DMS114 treated with DMSO at 0.1 percent for 48 hours (cell line): ENCODE results near the gene PDAP1.
"Not testable (repeated sequence)": the region's sequence is repeated elsewhere in the genome, so short reads cannot be mapped to it uniquely, and the experiment has no call there.

ENCODE experiments used
- DNase-seq: peaks from one replicate; lab custom pipeline; 2025; ENCODE audit not compliant: unreplicated experiment; lab: John Stamatoyannopoulos, UW

Gene PDAP1

GRCh38 chr7:99408379-99409191, at the start of gene PDAP1, which contains the start of gene BUD31:
Gene PDAP1, minus strand, starts transcription at chr7:99408597. Its CDS starts 49 bp downstream, at chr7:99408548.
Gene BUD31, plus strand, starts transcription at chr7:99408969. Its CDS starts 2,124 bp downstream, at chr7:99411093.
- peak; percentile 88 for DNase-seq

DNA sequence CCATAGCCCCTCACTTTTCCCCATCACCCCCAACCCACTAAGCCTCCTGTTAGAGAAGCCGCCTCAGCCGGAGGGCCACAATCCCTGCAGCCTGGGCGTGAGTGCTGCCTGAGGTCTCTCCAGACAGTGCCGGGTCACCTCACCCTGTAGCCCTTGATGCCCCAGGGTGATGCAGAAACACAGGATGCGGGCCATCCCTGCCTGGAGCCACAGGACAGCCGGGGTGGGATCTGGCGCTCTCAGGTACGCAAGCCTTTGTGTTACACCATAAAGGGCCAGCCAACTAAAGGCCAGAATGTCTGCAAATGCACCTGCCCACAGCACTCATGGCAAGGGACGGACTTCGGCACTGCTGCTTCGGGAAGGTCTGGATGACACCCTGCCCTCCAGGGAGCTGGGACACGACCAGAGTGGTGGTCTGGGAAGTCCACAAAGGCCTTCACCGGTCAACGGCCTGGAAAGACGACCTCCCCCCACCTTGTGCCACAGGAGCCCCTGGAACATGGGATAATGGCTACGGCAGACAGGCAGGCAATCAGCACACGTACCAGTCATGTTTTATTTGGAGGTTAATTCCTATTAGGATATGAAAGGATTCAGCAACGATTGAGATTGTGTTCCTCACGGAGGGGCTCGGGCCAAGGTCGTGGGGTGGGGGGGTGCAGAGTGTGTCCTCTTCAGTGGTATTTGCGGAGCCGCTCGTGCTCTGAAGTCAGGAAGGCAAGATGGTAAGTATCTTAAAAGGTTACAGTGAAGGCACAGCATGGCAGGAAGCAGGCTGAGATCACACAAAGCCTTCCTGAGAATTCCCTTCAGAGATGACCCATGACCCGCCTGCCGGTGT, 49.5 kb upstream of the PDAP1 start:
- no peak for DNase-seq

DNA sequence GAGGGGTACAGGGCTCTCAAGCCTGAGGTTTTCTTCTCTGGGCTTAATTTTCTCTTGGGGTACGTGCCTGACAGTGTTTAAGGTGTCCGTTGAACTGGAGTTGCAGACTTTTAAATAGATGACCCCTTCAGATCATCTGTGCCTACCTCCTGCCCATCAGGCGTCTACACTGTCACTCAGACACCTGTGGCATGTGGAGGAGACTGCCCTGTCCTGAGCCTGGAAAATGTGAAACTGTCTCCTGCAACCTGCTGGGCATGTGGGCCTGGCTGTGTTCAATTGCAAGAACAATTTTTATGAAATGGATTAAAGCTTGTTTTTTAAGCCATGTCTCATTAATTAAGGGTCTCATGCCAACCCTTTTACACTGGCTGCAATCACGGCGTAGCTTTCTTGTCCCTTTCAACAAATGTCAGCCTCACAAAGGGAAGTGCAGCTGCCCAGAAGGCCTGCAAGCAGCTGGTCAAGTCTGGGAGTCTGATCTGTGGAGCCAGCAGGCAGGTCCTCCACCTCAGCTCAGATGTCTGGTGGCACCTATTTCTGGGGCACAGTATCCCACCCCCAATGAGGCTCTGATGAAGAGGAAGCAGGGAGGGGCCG, 48.8 kb upstream of the PDAP1 start:
- DNase-seq: no peak

GRCh38 chr7:99456288-99456687, 47.9 kb upstream of the PDAP1 start:
- DNase-seq: no peak

DNA sequence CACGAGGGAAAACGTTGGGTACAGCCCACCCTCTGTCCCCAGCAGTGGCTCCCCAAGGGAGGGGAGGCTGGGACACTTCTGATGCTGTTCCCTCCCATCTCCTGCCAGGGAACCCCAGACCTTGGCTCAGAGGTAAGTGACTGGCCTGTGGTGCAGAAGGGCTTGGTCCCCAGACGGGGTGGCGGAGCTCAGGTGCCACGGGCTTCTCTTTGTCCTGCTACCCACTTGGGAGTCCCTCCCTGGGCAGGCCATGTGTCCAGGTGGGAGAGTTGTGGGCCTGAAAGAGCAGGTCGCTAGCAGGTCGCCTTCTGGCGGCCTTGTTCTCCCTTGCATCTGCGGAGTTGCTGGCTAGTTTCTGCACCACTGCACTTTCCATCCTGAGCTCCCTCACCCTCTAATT, 47.5 kb upstream of the PDAP1 start:
- DNase-seq: no peak

GRCh38 chr7:99453105-99453504, 44.7 kb upstream of the PDAP1 start:
- DNase-seq: no peak

GRCh38 chr7:99452541-99452940, 44.1 kb upstream of the PDAP1 start:
- no peak for DNase-seq

GRCh38 chr7:99451936-99452335, 43.5 kb upstream of the PDAP1 start:
- no peak for DNase-seq

DNA sequence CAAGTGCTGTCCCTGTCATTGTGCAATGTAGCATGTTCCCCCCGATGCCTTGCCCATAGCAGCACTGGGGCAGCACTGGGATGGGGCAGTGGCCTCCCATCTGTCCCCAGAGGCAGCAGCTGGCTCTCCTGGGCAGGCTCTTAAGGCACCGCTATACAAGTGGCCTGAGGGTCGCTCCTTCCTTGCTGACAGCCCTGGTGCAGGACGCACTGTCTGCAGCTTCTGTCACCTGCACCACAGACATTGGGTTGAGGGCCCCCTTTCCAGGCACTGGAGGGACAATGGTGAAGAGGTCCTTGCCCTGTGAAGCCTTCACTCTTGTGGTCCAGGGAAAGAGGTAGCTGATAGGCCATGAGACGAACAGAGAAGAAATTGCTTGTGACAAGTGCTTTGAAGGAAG, 40.9 kb upstream of the PDAP1 start:
- DNase-seq: no peak

DNA sequence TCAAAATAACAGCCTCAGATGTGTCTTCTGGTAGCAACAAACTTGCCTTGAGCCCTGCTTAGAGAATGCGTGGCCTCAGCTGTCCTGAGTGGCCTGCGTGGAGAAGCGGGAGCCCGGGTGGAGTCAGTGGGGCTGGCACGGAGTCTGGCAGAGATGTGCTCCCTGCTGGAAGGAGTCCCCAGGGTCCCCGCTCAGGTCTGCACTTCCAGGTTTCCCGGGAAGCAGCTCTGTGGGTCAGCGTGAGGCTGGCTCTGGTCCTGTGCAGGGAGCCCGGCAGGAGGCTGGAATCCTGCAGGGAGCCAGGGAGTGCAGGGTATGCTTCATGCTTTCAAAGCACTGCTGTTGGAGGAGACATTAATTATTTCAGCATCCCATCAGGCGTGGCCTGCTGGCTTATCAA, 40.5 kb upstream of the PDAP1 start:
- no peak for DNase-seq

- DNase-seq: no peak
Measured at GRCh38 chr7:99447943-99448342, 39.5 kb upstream of the PDAP1 start.

DNA sequence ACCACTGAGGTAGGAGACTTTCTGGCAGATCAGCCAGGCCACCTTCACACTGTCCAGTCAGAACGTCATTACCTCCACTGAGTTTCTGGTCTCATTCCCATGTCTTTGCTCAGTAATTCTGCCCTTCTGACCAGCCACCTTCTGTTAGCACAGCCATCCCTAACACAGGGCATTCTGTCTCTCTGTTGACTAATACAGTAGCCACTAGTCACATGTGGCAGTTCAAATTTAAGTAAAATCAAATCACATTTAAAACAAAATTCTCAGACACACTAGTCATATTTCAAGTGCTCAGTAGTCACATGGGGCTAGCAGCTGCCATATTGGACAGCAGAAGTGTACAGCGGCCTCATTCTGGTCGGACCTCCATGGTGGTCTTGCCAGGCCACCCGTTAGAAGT, 37.7 kb upstream of the PDAP1 start:
- DNase-seq: no peak

GRCh38 chr7:99440195-99440594, 31.8 kb upstream of the PDAP1 start:
- DNase-seq: no peak

DNA sequence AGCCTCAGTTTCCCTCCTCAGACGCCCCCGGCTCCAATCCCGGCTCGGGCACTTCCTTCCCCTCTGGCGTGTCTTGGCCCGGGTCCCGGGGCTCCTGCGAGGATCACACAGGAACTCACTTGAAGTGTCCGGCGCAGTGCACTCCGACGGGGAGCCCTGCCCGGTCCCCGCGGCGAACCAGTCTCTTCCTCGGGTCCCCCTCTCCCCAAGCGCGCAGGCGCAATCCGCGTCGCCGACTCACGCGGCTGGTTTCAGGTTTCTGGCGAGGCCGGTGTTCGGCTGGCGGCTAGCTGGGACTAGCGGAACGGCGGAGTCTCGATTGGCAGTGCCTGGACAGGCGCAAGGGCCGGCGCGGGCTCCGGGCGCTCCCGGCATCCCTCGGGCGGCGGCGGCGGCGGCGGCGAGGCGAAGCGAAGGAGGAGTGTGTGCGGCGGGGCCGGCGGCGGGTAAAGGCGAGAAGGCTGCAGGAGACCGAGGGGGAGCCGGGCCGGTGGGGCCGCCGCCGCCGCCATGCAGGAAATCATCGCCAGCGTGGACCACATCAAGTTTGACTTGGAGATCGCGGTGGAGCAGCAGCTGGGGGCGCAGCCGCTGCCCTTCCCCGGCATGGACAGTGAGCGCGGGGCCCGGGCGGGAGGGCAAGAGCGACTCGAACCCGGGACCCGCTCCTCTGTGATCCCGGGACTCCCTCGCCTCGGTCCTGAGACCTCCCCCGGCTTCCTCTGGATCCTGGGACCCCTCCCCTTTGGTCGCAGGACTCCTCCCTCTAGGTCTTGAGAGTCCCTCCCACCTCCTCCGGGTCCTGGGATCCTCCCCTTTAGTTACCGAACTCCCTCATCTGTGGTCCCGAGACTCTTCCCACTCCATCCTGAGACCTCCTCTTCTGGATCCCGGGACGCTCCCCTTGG, 30.4 kb upstream of the PDAP1 start, which contains the start of the genes CPSF4 and PTCD1:
Gene CPSF4 (plus strand): TSS at position 371 of the 908 bp plus-strand sequence. CDS start 140 bp downstream, at position 511.
Gene PTCD1 (minus strand): TSS at position 226 of the 908 bp plus-strand sequence. CDS start 3,556 bp downstream, outside the sequence.
- DNase-seq: peak; percentile 82

- DNase-seq: no peak
Measured at GRCh38 chr7:99437946-99438572, 29.7 kb upstream of the PDAP1 start.

GRCh38 chr7:99433158-99433557, 24.8 kb upstream of the PDAP1 start:
- no peak for DNase-seq

- not testable (repeated sequence) for DNase-seq
Measured at GRCh38 chr7:99431756-99432540, 23.6 kb upstream of the PDAP1 start.

- no peak for DNase-seq
Measured at GRCh38 chr7:99429756-99430155, 21.4 kb upstream of the PDAP1 start.

- no peak for DNase-seq
Measured at GRCh38 chr7:99428972-99429566, 20.7 kb upstream of the PDAP1 start.
